GM12878 (cell line): ENCODE results near the gene PHF2. TPM values are rescaled to one million over a fixed set of nuclear protein-coding genes. Genes with fewer than 3 reads are reported as not detected.

ENCODE experiments used
- ATAC-seq: fragments of 200-7000 bp; cut with Tn5 transposase; 3 replicates; pipeline ENCODE4 v1.9.1; 2020; ENCODE audit warnings: mild to moderate bottlenecking, moderate library complexity
- BruUV-seq: library from RNA; stranded (reverse); fragments of 400-500 nt; replicated peaks from 2 replicates; lab custom pipeline; 2021; lab: Mats Ljungman, UMichigan
- CTCF ChIA-PET: fragments of 300-600 bp; sonication (Branson Sonifier 250); formaldehyde crosslinking; extraction: SDS; loops from one replicate; lab custom pipeline; 2021; ENCODE audit warnings: inconsistent platforms; lab: Yijun Ruan, JAX
- POLR2A ChIA-PET: fragments of 350-600 bp; formaldehyde crosslinking; extraction: SDS; loops from one replicate; lab custom pipeline; 2021; ENCODE audit warnings: inconsistent platforms; lab: Charles Lee
- RAD21 ChIA-PET: fragments of 300-600 bp; sonication (Branson Sonifier 250); formaldehyde crosslinking; loops from one replicate; lab custom pipeline; 2023; ENCODE audit warnings: antibody characterized with exemption; ENCODE audit not compliant: unreplicated experiment; lab: Charles Lee
- SMC1A ChIA-PET: fragments of 300-600 bp; sonication (Branson Sonifier 250); formaldehyde crosslinking; loops from one replicate; lab custom pipeline; 2023; ENCODE audit not compliant: unreplicated experiment, uncharacterized antibody; lab: Charles Lee
- DNase-seq: peaks from one replicate; pipeline ENCODE4 v3.0.0-alpha.2; 2011; ENCODE audit warnings: low read depth, low spot score
- FAIRE-seq: peaks from 3 replicates; lab custom pipeline; 2011; peaks lifted over from hg19 to GRCh38; lab: Jason Lieb, UNC
- H2AFZ ChIP-seq: 2 replicates; pipeline ENCODE4 v1.6.0; 2011; ENCODE audit warnings: low read depth, low read length, control low read depth; ENCODE audit not compliant: control insufficient read depth
- H3K27ac ChIP-seq: 2 replicates; pipeline ENCODE4 v1.5.1; 2011; ENCODE audit warnings: control low read depth; ENCODE audit not compliant: control insufficient read depth, insufficient read depth
- H3K27me3 ChIP-seq, 2 experiments: replicated peaks in 1 of 2; 2 replicates each; pipeline versions ENCODE4 v1.6.0 to v1.6.1; 2011; ENCODE audit warnings: low read length in 1 of 2; ENCODE audit not compliant: control insufficient read depth in 2 of 2, insufficient read depth in 2 of 2
- H3K36me3 ChIP-seq, 2 experiments: 2 replicates each; pipeline ENCODE4 v1.5.1; 2011; ENCODE audit warnings: low read length in 1 of 2; ENCODE audit not compliant: control insufficient read depth in 2 of 2, insufficient read depth in 2 of 2
- H3K4me1 ChIP-seq: 2 replicates; pipeline ENCODE4 v1.6.1; 2011; ENCODE audit warnings: mild to moderate bottlenecking, low read length, moderate library complexity, mixed read lengths; ENCODE audit not compliant: control insufficient read depth, insufficient read depth
- H3K4me2 ChIP-seq: 2 replicates; pipeline ENCODE4 v1.6.0; 2011; ENCODE audit warnings: control low read depth; ENCODE audit not compliant: control insufficient read depth, insufficient read depth
- H3K4me3 ChIP-seq: fragments of 200-600 bp; sonication (generic); 2 replicates; pipeline ENCODE4 v1.5.1; 2016
- H3K79me2 ChIP-seq: 2 replicates; pipeline ENCODE4 v1.6.0; 2011; ENCODE audit warnings: low read length; ENCODE audit not compliant: control insufficient read depth, insufficient read depth
- H3K9ac ChIP-seq: 2 replicates; pipeline ENCODE4 v1.8.0; 2011; ENCODE audit warnings: low read length, control low read depth, mixed read lengths; ENCODE audit not compliant: control insufficient read depth, insufficient read depth
- H3K9me3 ChIP-seq: replicated peaks from 3 replicates; pipeline ENCODE4 v1.5.1; 2011; ENCODE audit warnings: mild to moderate bottlenecking, low read length; ENCODE audit not compliant: control insufficient read depth, insufficient read depth
- H4K20me1 ChIP-seq: 2 replicates; pipeline ENCODE4 v1.6.0; 2011; ENCODE audit not compliant: control insufficient read depth, insufficient read depth
- BACH1 ChIP-seq: fragments of 450-650 bp; IDR thresholded peaks from 2 replicates; pipeline ENCODE4 v1.6.1; 2017; ENCODE audit warnings: mild to moderate bottlenecking, borderline replicate concordance
- E2F4 ChIP-seq: IDR thresholded peaks from 2 replicates; pipeline ENCODE4 v1.6.1; 2012; ENCODE audit warnings: low read depth, low read length, improper control_type of control experiment
- JUND ChIP-seq: IDR thresholded peaks from 2 replicates; pipeline ENCODE4 v1.6.1; 2012; ENCODE audit warnings: low read depth, mild to moderate bottlenecking, low read length, improper control_type of control experiment, moderate library complexity
- MXI1 ChIP-seq: fragments of 150-350 bp; IDR thresholded peaks from 2 replicates; pipeline ENCODE4 v1.6.1; 2011; ENCODE audit warnings: low read depth, mild to moderate bottlenecking, inconsistent platforms, low read length, improper control_type of control experiment
- NFXL1 ChIP-seq: fragments of 450-650 bp; IDR thresholded peaks from 2 replicates; pipeline ENCODE4 v1.6.1; 2017; ENCODE audit warnings: antibody characterized with exemption, mild to moderate bottlenecking, borderline replicate concordance
- PAX5 ChIP-seq: IDR thresholded peaks from 2 replicates; pipeline ENCODE4 v1.6.1; 2011; ENCODE audit warnings: low read depth, low read length, borderline replicate concordance
- PAX8 ChIP-seq: fragments of 450-650 bp; IDR thresholded peaks from 2 replicates; pipeline ENCODE4 v1.6.1; 2017; ENCODE audit warnings: mild to moderate bottlenecking, moderate library complexity
- POU2F2 ChIP-seq: IDR thresholded peaks from 3 replicates; pipeline ENCODE4 v1.6.1; 2011; ENCODE audit warnings: low read depth, mild to moderate bottlenecking, low read length, borderline replicate concordance
- SIN3A ChIP-seq: IDR thresholded peaks from 2 replicates; pipeline ENCODE4 v1.6.1; 2012; ENCODE audit warnings: low read depth, low read length, improper control_type of control experiment
- SPI1 ChIP-seq: IDR thresholded peaks from 2 replicates; pipeline ENCODE4 v1.6.1; 2011; ENCODE audit warnings: low read depth, mild to moderate bottlenecking, low read length, moderate library complexity, borderline replicate concordance; ENCODE audit not compliant: insufficient read depth
- TCF12 ChIP-seq: IDR thresholded peaks from 2 replicates; pipeline ENCODE4 v1.6.1; 2011; ENCODE audit warnings: low read depth, mild to moderate bottlenecking, low read length
- TCF7 ChIP-seq: IDR thresholded peaks from 2 replicates; pipeline ENCODE4 v1.6.1; 2014; ENCODE audit warnings: antibody characterized with exemption, borderline replicate concordance
- ZNF24 ChIP-seq: fragments of 450-650 bp; IDR thresholded peaks from 2 replicates; pipeline ENCODE4 v1.6.1; 2017; ENCODE audit warnings: antibody characterized with exemption, mild to moderate bottlenecking
- WGBS: methylation state at CpG from one replicate; pipeline ENCODE4 v1.1.6; 2016; ENCODE audit warnings: low lambda C conversion rate; ENCODE audit not compliant: insufficient replicate concordance, insufficient coverage; ENCODE audit errors: missing lambda C conversion rate; 5-methylcytosine and 5-hydroxymethylcytosine counted together
- in situ Hi-C: fragments of 300-500 bp; cut with MboI; formaldehyde crosslinking; loops from 9 replicates; pipeline ENCODE4 v1.14.3; 2018; ENCODE audit warnings: mixed read lengths
- intact Hi-C: fragments of 100-400 bp; cut with micrococcal nuclease; formaldehyde crosslinking; loops from one replicate; pipeline ENCODE4 v1.14.2; 2022; ENCODE audit not compliant: unreplicated experiment
- polyA plus RNA-seq, 11 experiments: library from polyadenylated mRNA; depleted of rRNA in 4 of 11; unstranded in 6 of 11; stranded (reverse) in 5 of 11; fragments of >200 nt; fragmentation: Nextera tagmentation in 4 of 11; fragmentation: Illumina TruSeq in 1 of 11; extraction: Ambion mirVana in 4 of 11; extraction: Trizol in 1 of 11; gene quantifications; 1 replicate in 1 of 11; 2 replicates in 10 of 11; pipeline versions ENCODE4 v1.2.1 to v1.2.3, GENCODE V29; 2011 to 2016; ENCODE audit warnings: inconsistent platforms in 2 of 11, missing spikeins in 2 of 11, low read depth in 1 of 11
- total RNA-seq, 4 experiments: library from RNA; depleted of rRNA in 3 of 4; stranded (reverse); fragments of >200 nt in 3 of 4; fragmentation: Illumina TruSeq in 1 of 4; extraction: Trizol in 1 of 4; gene quantifications; 2 replicates each; pipeline versions ENCODE4 v1.2.1 to v1.2.3, GENCODE V29; 2013 to 2021
- TF ChIP-seq, protein P1 (sequence below): IDR thresholded peaks from 2 replicates; pipeline ENCODE4 v1.6.1; 2012; ENCODE audit warnings: low read length, inconsistent platforms

PHF2 gene
- total and polyA plus RNA-seq, 10 of the 15 experiments (the other 5 are each of a cell fraction or from before 2014, with no cell fraction given): 0.34 to 13.3 (median 5.5) TPM

- ChIA-PET SMC1A (no interaction called here), CTCF (no interaction called here)
- no peak for FAIRE-seq
- BruUV-seq: no TSS peak
- Histone ChIP-seq H3K36me3 (no peaks in the 10 kb centered on the region; a peak in 1 of 4 replicates), H4K20me1 (no peaks in the 10 kb centered on the region), H3K27ac (no peak overlapping the region), H3K79me2 (no peaks in the 10 kb centered on the region)
- DNase-seq: no peak
- ATAC-seq: no peak
- TF ChIP-seq NFXL1 (no peak), TCF7 (no peak), JUND (no peak), PAX5 (no peak), PAX8 (no peak), SPI1 (no peak), BACH1 (no peak), TCF12 (no peak)
- TF ChIP-seq, all 136 proteins: peak for 0
- Histone ChIP-seq H2AFZ (no peak overlapping the region), H3K4me2 (no peak overlapping the region), H3K9me3 (no peaks in the 10 kb centered on the region), H3K4me1 (no peaks in the 10 kb centered on the region), H3K9ac (no peak overlapping the region), H3K27me3 (no peaks in the 10 kb centered on the region), H3K4me3 (no peak overlapping the region)
- intact Hi-C loops (no loop called here), in situ Hi-C loops (no loop called here)
- ChIA-PET POLR2A (no interaction called here), RAD21 (no interaction called here)
- WGBS: 92% methylated on average over 23 of the region's 23 CpGs
These were observed 100.1 kb downstream of the PHF2 start for GRCh38 chr9:93676310-93677047.

DNA sequence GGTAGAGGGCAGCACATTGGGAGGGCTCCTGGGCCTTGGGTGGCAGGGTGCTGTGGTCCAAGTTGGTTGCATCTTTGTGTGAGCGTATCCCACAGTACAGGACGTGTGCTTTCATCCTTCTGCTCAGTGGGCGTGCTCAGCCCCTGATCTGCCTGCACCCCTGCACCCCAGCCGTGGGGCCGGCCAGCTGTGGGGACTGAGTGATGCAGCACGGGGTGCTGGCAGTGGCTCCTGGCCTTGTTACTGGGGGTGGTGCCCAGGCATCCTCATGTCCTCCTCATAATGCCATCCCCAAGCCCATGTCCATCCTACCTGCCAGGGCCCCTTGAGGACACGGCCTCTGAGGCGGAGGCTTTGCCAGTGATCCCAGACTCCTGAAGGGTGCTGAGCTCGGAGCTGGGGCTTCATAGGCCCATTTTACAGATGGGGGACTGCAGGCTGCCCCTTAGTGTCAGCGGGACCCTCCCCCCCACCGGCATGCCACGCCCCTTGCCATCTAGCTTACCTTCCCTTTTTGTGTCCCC, 100.7 kb downstream of the PHF2 start:
- intact Hi-C loops: no loop called here
- no peaks in the 10 kb centered on the region; a peak in 1 of 4 replicates for H3K36me3 ChIP-seq
- TF ChIP-seq MXI1: no peak
- TF ChIP-seq, protein P1, sequence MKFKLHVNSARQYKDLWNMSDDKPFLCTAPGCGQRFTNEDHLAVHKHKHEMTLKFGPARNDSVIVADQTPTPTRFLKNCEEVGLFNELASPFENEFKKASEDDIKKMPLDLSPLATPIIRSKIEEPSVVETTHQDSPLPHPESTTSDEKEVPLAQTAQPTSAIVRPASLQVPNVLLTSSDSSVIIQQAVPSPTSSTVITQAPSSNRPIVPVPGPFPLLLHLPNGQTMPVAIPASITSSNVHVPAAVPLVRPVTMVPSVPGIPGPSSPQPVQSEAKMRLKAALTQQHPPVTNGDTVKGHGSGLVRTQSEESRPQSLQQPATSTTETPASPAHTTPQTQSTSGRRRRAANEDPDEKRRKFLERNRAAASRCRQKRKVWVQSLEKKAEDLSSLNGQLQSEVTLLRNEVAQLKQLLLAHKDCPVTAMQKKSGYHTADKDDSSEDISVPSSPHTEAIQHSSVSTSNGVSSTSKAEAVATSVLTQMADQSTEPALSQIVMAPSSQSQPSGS: no peak
- no peak for TF ChIP-seq ZNF24
- no peak for TF ChIP-seq POU2F2
- no peak for TF ChIP-seq E2F4
- TF ChIP-seq SIN3A: no peak
- TF ChIP-seq NFXL1: no peak

More for the DNA sequence above, 100.7 kb downstream of the PHF2 start:
- DNase-seq (no peak), ATAC-seq (no peak), FAIRE-seq (no peak)
- WGBS: 93% methylated on average over 12 of the region's 12 CpGs
- no peak overlapping the region for H3K9ac ChIP-seq
- in situ Hi-C loops: no loop called here
- H2AFZ ChIP-seq: no peak overlapping the region
- ChIA-PET SMC1A (no interaction called here), RAD21 (no interaction called here), CTCF (no interaction called here), POLR2A (no interaction called here)
- H3K4me1 ChIP-seq: no peaks in the 10 kb centered on the region
- no TSS peak for BruUV-seq
- no peaks in the 10 kb centered on the region for H3K9me3 ChIP-seq
- no peaks in the 10 kb centered on the region for H3K27me3 ChIP-seq
- no peaks in the 10 kb centered on the region for H3K79me2 ChIP-seq
- no peak overlapping the region for H3K4me2 ChIP-seq
- no peaks in the 10 kb centered on the region for H4K20me1 ChIP-seq
- H3K27ac ChIP-seq: no peak overlapping the region
- no peak overlapping the region for H3K4me3 ChIP-seq
